Keratinocyte (primary cell): Measurements from ENCODE around the gene SLC4A2.

ENCODE experiments used
- CTCF ChIP-seq, 3 experiments: IDR thresholded peaks in 1 of 3; conservative IDR thresholded peaks in 1 of 3; optimal IDR thresholded peaks in 1 of 3; 2 replicates in 2 of 3; 3 replicates in 1 of 3; pipeline versions ENCODE3 to v1.5.1; 2011; ENCODE audit warnings: low read length in 3 of 3, mild to moderate bottlenecking in 3 of 3, moderate library complexity in 2 of 3, control low read depth in 1 of 3, inconsistent platforms in 1 of 3; ENCODE audit not compliant: insufficient read depth in 2 of 3; ENCODE audit errors: extremely low read depth in 1 of 3
- EZH2 ChIP-seq: IDR thresholded peaks from one replicate; pipeline ENCODE4 v1.6.1; 2012; ENCODE audit warnings: inconsistent platforms, mild to moderate bottlenecking, low read length, moderate library complexity

GRCh38 chr7:151124899-151125399 is 65.6 kb downstream of the SLC4A2 start:
- TF ChIP-seq CTCF (optimal IDR thresholded peaks at IDR 0.05 in 1 of 3, IDR thresholded peaks at IDR 0.05 in 1 of 3, conservative IDR thresholded peaks at IDR 0.05 in 1 of 3; ENCODE audit: extremely low read depth in 1 of 3, insufficient read depth in 2 of 3, low read length in 3 of 3) (no peak), EZH2 (no peak)
